Esophagus squamous epithelium (tissue), 5 donors: ENCODE data around the gene MBOAT7. TPM values are rescaled to one million over a fixed set of nuclear protein-coding genes. Genes with fewer than 3 reads are reported as not detected.

Experiments
- DNase-seq: peaks from one replicate; lab custom pipeline; 2025; lab: John Stamatoyannopoulos, UW
- H3K27ac ChIP-seq, 4 donors: fragments of 200-600 bp; sonication (generic); one replicate each; pipeline ENCODE4 v1.5.1; 2016 to 2019; ENCODE audit warnings: mild to moderate bottlenecking in 1 of 4
- H3K27me3 ChIP-seq, 4 donors: fragments of 200-600 bp; sonication (generic); 1 replicate in 3 of 4; 2 replicates in 1 of 4; pipeline versions ENCODE4 v1.5.1 to v1.6.0; 2017 to 2021; ENCODE audit warnings: antibody characterized with exemption in 1 of 4
- H3K36me3 ChIP-seq, 3 donors: fragments of 200-600 bp; sonication (generic); one replicate each; pipeline ENCODE4 v1.5.1; 2016 to 2019
- H3K4me1 ChIP-seq, 3 donors: fragments of 200-600 bp; sonication (generic); one replicate each; pipeline ENCODE4 v1.5.1; 2017 to 2019
- H3K4me3 ChIP-seq, 4 donors: fragments of 200-600 bp; sonication (generic); 1 replicate in 3 of 4; 2 replicates in 1 of 4; pipeline ENCODE4 v1.5.1; 2016 to 2019; ENCODE audit warnings: mild to moderate bottlenecking in 2 of 4, moderate library complexity in 1 of 4
- H3K9me3 ChIP-seq, 3 donors: fragments of 200-600 bp; sonication (generic); one replicate each; pipeline ENCODE4 v1.5.1; 2016 to 2019
- POLR2A ChIP-seq, 4 donors: fragments of 450-650 bp; IDR thresholded peaks; one replicate each; pipeline ENCODE4 v1.6.1; 2017; ENCODE audit warnings: antibody characterized with exemption in 4 of 4, mild to moderate bottlenecking in 4 of 4, moderate library complexity in 3 of 4
- WGBS, 2 donors: methylation state at CpG; one replicate each; pipeline ENCODE4 v1.1.5; 2018; 5-methylcytosine and 5-hydroxymethylcytosine counted together
- intact Hi-C: fragments of 100-400 bp; cut with DNase I; formaldehyde crosslinking; loops from one replicate; pipeline ENCODE4 v1.15.0; 2022
- total RNA-seq, 4 donors: library from RNA; depleted of rRNA; stranded (reverse); fragments of >200 nt; gene quantifications; one replicate each; pipeline ENCODE4 v1.1.0, GENCODE V29; 2016
- TF ChIP-seq, protein P1 (sequence below), 6 experiments: fragments of 450-650 bp in 4 of 6; fragments of 200-600 bp in 2 of 6; sonication (generic) in 2 of 6; IDR thresholded peaks; one replicate each; pipeline ENCODE4 v1.5.1; 2016 to 2019; ENCODE audit warnings: antibody characterized with exemption in 6 of 6, mild to moderate bottlenecking in 4 of 6, moderate library complexity in 4 of 6
- donor health status: DM: yes; HTN: yes; CAD: no.

The MBOAT7 gene
- total RNA-seq, 4 donors from 2014 or later = 32.2 to 56.2 (median 40.8) TPM

DNA sequence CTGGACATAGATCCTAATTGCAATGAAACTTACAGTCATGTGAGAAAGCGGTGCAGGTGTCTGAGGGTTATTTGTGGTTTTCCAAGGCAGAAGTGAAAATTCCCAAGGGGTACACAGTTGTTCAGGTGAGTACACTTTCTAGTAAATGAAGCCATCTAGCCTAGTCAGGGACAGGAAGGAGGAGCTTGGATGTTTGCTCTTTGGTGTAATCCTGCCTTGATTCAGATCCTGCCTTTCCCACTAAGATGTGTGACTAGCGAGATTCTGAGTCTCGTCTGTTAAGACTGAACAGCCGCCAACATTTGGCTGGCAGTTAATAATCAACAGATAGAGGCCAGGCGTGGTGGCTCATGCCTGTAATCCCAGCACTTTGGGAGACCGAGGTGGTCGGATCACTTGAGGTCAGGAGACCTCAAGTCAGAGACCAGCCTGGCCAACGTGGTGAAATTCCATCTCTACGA is 13.8 kb upstream of the MBOAT7 start:
- intact Hi-C loops = no loop called here
- Histone ChIP-seq H3K27me3 (no peaks in the 10 kb centered on the region), H3K4me3 (peak overlapping the region in 3 of 4 donors; percentile 3 to 85 (median 10)), H3K36me3 (peaks cover 34 to 71% (median 35%) of the 10 kb centered on the region in 3 donors), H3K9me3 (no peaks in the 10 kb centered on the region), H3K27ac (peak overlapping the region in 3 of 4 donors; percentile 6 to 32 (median 8)), H3K4me1 (peaks cover 31 to 79% (median 58%) of the 10 kb centered on the region in 3 donors)
- no peak for DNase-seq
- no peak for TF ChIP-seq POLR2A (IDR thresholded peaks at IDR 0.05)
- TF ChIP-seq, protein P1, sequence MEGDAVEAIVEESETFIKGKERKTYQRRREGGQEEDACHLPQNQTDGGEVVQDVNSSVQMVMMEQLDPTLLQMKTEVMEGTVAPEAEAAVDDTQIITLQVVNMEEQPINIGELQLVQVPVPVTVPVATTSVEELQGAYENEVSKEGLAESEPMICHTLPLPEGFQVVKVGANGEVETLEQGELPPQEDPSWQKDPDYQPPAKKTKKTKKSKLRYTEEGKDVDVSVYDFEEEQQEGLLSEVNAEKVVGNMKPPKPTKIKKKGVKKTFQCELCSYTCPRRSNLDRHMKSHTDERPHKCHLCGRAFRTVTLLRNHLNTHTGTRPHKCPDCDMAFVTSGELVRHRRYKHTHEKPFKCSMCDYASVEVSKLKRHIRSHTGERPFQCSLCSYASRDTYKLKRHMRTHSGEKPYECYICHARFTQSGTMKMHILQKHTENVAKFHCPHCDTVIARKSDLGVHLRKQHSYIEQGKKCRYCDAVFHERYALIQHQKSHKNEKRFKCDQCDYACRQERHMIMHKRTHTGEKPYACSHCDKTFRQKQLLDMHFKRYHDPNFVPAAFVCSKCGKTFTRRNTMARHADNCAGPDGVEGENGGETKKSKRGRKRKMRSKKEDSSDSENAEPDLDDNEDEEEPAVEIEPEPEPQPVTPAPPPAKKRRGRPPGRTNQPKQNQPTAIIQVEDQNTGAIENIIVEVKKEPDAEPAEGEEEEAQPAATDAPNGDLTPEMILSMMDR (IDR thresholded peaks at IDR 0.05) = no peak
- 43 to 47% methylated on average over 8 to 9 of the region's 9 CpGs for WGBS, 2 donors

DNA sequence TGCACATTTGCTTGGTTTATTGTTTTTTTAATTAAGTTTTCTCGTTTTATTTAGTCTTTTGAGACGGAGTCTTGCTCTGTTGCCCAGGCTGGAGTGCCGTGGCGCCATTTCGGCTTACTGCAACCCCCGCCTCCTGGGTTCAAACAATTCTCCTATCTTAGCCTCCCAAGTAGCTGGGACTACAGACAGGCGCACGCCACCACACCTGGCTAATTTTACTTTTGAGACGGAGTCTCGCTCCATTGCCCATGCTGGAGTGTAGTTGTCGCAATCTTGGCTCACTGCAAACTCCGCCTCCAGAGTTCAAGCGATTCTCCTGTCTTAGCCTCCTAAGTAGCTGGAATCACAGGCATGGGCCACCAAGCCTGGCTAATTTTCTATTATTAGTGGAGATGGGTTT is 12.6 kb upstream of the MBOAT7 start:
- Histone ChIP-seq H3K9me3 (no peaks in the 10 kb centered on the region), H3K27ac (peak overlapping the region in 2 of 4 donors; percentile 94 to 99), H3K4me1 (peaks cover 27 to 67% (median 51%) of the 10 kb centered on the region in 3 donors), H3K27me3 (no peaks in the 10 kb centered on the region), H3K4me3 (peak overlapping the region; percentile 63 to 85 (median 78)), H3K36me3 (peaks cover 23 to 59% (median 23%) of the 10 kb centered on the region in 3 donors)
- no peak for TF ChIP-seq POLR2A (IDR thresholded peaks at IDR 0.05)
- WGBS, 2 donors = 31 to 43% methylated on average over 12 to 13 of the region's 13 CpGs
- DNase-seq = no peak
- intact Hi-C loops = no loop called here

DNA sequence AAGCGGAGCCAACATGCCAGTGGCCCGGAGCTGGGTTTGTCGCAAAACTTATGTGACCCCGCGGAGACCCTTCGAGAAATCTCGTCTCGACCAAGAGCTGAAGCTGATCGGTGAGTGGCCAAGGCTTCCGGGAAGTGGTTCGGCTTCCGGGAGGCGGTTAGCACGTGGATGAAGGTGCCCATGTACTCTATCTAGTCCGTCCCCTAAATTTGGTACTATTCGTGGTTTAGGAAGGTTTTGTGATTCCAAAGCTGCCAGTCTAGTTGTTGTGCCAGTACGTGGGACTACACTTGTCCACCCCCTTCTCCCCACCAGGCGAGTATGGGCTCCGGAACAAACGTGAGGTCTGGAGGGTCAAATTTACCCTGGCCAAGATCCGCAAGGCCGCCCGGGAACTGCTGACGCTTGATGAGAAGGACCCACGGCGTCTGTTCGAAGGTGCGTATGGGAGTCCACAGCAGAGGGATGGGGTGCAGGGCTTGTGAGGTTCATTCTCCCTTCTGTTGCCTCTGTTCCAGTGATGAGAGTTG is 11.9 kb upstream of the MBOAT7 start:
- Histone ChIP-seq H3K9me3 (no peaks in the 10 kb centered on the region), H3K4me3 (peak overlapping the region; percentile 63 to 85 (median 78)), H3K27me3 (no peaks in the 10 kb centered on the region), H3K27ac (peak overlapping the region; percentile 91 to 99 (median 94)), H3K4me1 (peaks cover 21 to 59% (median 49%) of the 10 kb centered on the region in 3 donors), H3K36me3 (peaks cover 15 to 51% (median 16%) of the 10 kb centered on the region in 3 donors)
- no peak for DNase-seq
- intact Hi-C loops = no loop called here
- TF ChIP-seq, protein P1 (IDR thresholded peaks at IDR 0.05) = no peak
- no peak for TF ChIP-seq POLR2A (IDR thresholded peaks at IDR 0.05)
- 0 to 1% methylated on average over 15 of the region's 28 CpGs for WGBS, 2 donors

DNA sequence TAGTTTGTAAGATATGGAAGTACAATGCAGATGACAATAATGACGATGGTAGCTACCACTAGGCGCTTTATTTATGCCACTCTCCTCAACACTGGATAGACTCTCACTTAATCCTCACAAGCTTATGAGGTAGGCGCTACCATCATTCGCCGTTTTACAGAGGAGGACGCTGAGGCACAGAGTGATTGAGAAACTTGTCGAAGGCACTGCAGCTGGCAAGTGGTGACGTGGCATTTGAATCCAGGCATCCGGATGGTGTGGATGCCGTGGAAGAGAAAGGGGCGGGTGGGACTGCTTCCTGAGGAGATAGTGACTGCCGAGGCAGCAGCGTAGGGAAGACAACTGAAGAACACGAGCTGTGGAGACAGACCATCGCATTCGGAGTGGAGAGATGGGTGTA is 10.0 kb upstream of the MBOAT7 start:
- peaks cover 7 to 46% (median 12%) of the 10 kb centered on the region in 3 donors for H3K36me3 ChIP-seq
- no peak for TF ChIP-seq POLR2A (IDR thresholded peaks at IDR 0.05)
- TF ChIP-seq, protein P1 (IDR thresholded peaks at IDR 0.05) = no peak
- H3K9me3 ChIP-seq = no peaks in the 10 kb centered on the region
- DNase-seq = no peak
- WGBS, 2 donors = 91 to 94% methylated on average over 15 to 16 of the region's 16 CpGs
- peaks cover 21 to 41% (median 33%) of the 10 kb centered on the region in 3 donors for H3K4me1 ChIP-seq
- no peaks in the 10 kb centered on the region for H3K27me3 ChIP-seq
- intact Hi-C loops = no loop called here
- no peak overlapping the region for H3K27ac ChIP-seq
- H3K4me3 ChIP-seq = no peak overlapping the region

DNA sequence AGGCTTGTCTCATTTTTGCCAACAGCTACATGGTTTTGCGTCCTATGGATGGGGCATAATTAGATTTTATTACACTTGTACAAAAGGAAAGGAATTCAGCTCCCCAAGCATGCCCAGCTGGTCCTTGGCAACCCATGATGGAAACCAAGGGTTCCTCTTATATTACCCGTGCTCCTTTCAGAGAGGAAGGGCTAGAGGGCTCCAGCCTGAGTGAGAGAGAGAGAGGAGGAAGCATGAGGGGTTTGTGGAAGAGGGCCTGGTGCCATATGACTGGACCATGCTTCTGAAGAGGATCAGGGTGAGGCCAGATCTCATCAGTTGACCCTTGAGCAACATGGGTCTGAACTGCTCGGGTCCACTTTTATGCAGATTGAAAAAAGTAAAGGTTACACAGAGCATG is 7.7 kb upstream of the MBOAT7 start:
- peaks cover 0 to 46% (median 8%) of the 10 kb centered on the region in 3 donors for H3K36me3 ChIP-seq
- intact Hi-C loops = no loop called here
- no peak overlapping the region for H3K27ac ChIP-seq
- H3K27me3 ChIP-seq = no peaks in the 10 kb centered on the region
- TF ChIP-seq POLR2A (IDR thresholded peaks at IDR 0.05) = no peak
- TF ChIP-seq, protein P1 (IDR thresholded peaks at IDR 0.05) = no peak
- 56 to 64% methylated on average over 3 of the region's 3 CpGs for WGBS, 2 donors
- H3K4me1 ChIP-seq = peaks cover 9 to 26% (median 18%) of the 10 kb centered on the region in 3 donors
- DNase-seq = no peak
- no peak overlapping the region for H3K4me3 ChIP-seq
- no peaks in the 10 kb centered on the region for H3K9me3 ChIP-seq
